GM18507 (cell line): Measurements from ENCODE around the gene POLR3A.

Experiments
- DNase-seq: peaks from one replicate; pipeline ENCODE4 v3.0.0; 2011; ENCODE audit warnings: low read depth; ENCODE audit not compliant: insufficient read length; ENCODE audit errors: extremely low spot score
- FAIRE-seq: peaks from 2 replicates; lab custom pipeline; 2011; peaks lifted over from hg19 to GRCh38; lab: Jason Lieb, UNC

POLR3A gene

GRCh38 chr10:77962350-77963146 lies 66.8 kb downstream of the POLR3A start:
- FAIRE-seq: no peak
- no peak for DNase-seq

GRCh38 chr10:77961668-77962067 lies 67.6 kb downstream of the POLR3A start:
- DNase-seq: no peak
- no peak for FAIRE-seq

- DNase-seq (no peak), FAIRE-seq (no peak)
These were observed 68.4 kb downstream of the POLR3A start for GRCh38 chr10:77960829-77961329.

GRCh38 chr10:77959887-77960455 lies 69.3 kb downstream of the POLR3A start:
- no peak for FAIRE-seq
- DNase-seq: no peak

- FAIRE-seq: no peak
- no peak for DNase-seq
These were observed 69.9 kb downstream of the POLR3A start for GRCh38 chr10:77959384-77959783.

GRCh38 chr10:77955136-77955535 lies 74.2 kb downstream of the POLR3A start:
- DNase-seq (no peak), FAIRE-seq (no peak)

GRCh38 chr10:77949167-77949566 lies 80.1 kb downstream of the POLR3A start:
- FAIRE-seq (no peak), DNase-seq (no peak)

GRCh38 chr10:77946084-77946483 lies 83.2 kb downstream of the POLR3A start:
- FAIRE-seq: no peak

GRCh38 chr10:77944519-77944918 lies 84.8 kb downstream of the POLR3A start:
- DNase-seq (no peak), FAIRE-seq (no peak)

More at GRCh38 chr10:77946084-77946483, 83.2 kb downstream of the POLR3A start:
- DNase-seq: no peak

GRCh38 chr10:77943121-77943901 lies 86.0 kb downstream of the POLR3A start:
- no peak for DNase-seq
- no peak for FAIRE-seq

- FAIRE-seq: no peak
- no peak for DNase-seq
These were observed 87.5 kb downstream of the POLR3A start for GRCh38 chr10:77941790-77942189.

- no peak for FAIRE-seq
- no peak for DNase-seq
These were observed 88.7 kb downstream of the POLR3A start for GRCh38 chr10:77940627-77941026.

GRCh38 chr10:77940225-77940624 lies 89.1 kb downstream of the POLR3A start:
- no peak for FAIRE-seq
- no peak for DNase-seq

GRCh38 chr10:77939561-77940001 lies 89.7 kb downstream of the POLR3A start:
- DNase-seq (no peak), FAIRE-seq (no peak)

GRCh38 chr10:77936697-77937567 lies 92.4 kb downstream of the POLR3A start:
- no peak for DNase-seq
- no peak for FAIRE-seq

GRCh38 chr10:77932016-77932715 lies 97.1 kb downstream of the POLR3A start:
- FAIRE-seq (no peak), DNase-seq (no peak)

- FAIRE-seq (no peak), DNase-seq (no peak)
These were observed 101.7 kb downstream of the POLR3A start for GRCh38 chr10:77927402-77928246.
